DND-41 (cell line): Measurements from ENCODE around the gene TSC22D2.

Experiments used
- ATAC-seq: fragments of 200-7000 bp; cut with Tn5 transposase; 3 replicates; pipeline ENCODE4 v1.9.1; 2021; ENCODE audit warnings: low read depth; ENCODE audit not compliant: insufficient read depth
- DNase-seq: peaks from one replicate; pipeline ENCODE4 v3.0.0-alpha.2; 2020
- H2AFZ ChIP-seq: 2 replicates; pipeline ENCODE4 v1.6.0; 2012; ENCODE audit warnings: low read depth, low read length
- H3K27ac ChIP-seq: 2 replicates; pipeline ENCODE4 v1.5.1; 2012; ENCODE audit warnings: low read length, inconsistent platforms
- H3K27me3 ChIP-seq: fragments of 200-600 bp; sonication (generic); 2 replicates; pipeline ENCODE4 v1.6.0; 2012; ENCODE audit warnings: low read length, mild to moderate bottlenecking, inconsistent platforms; ENCODE audit not compliant: insufficient read depth, poor library complexity
- H3K36me3 ChIP-seq: 2 replicates; pipeline ENCODE4 v1.5.1; 2012; ENCODE audit warnings: low read length, inconsistent platforms; ENCODE audit not compliant: insufficient read depth
- H3K4me1 ChIP-seq: 2 replicates; pipeline ENCODE4 v1.5.1; 2012; ENCODE audit warnings: mild to moderate bottlenecking, low read length; ENCODE audit not compliant: insufficient read depth
- H3K4me2 ChIP-seq: 2 replicates; pipeline ENCODE4 v1.6.0; 2012; ENCODE audit warnings: mild to moderate bottlenecking, moderate library complexity, low read length, inconsistent platforms; ENCODE audit not compliant: insufficient read depth
- H3K4me3 ChIP-seq, 2 experiments: fragments of 200-600 bp in 1 of 2; shearing (Covaris generic) in 1 of 2; 2 replicates each; pipeline ENCODE4 v1.5.1; 2012 to 2016; ENCODE audit warnings: inconsistent platforms in 2 of 2, low read length in 2 of 2, mild to moderate bottlenecking in 2 of 2, low read depth in 1 of 2, moderate library complexity in 1 of 2
- H3K79me2 ChIP-seq: 2 replicates; pipeline ENCODE4 v1.6.0; 2012; ENCODE audit warnings: low read length, inconsistent platforms; ENCODE audit not compliant: insufficient read depth
- H3K9ac ChIP-seq: 2 replicates; pipeline ENCODE4 v1.6.0; 2012; ENCODE audit warnings: low read depth, mild to moderate bottlenecking, inconsistent platforms, low read length, moderate library complexity
- H3K9me3 ChIP-seq: 2 replicates; pipeline ENCODE4 v1.5.1; 2012; ENCODE audit warnings: low read length, moderate library complexity, mild to moderate bottlenecking, inconsistent platforms; ENCODE audit not compliant: insufficient read depth, severe bottlenecking
- H4K20me1 ChIP-seq: 2 replicates; pipeline ENCODE4 v1.6.0; 2012; ENCODE audit warnings: low read length; ENCODE audit not compliant: insufficient read depth
- EZH2 ChIP-seq: IDR thresholded peaks from 3 replicates; pipeline ENCODE4 v1.6.1; 2012; ENCODE audit warnings: borderline replicate concordance, low read depth, mild to moderate bottlenecking, moderate library complexity, low read length, inconsistent platforms; ENCODE audit not compliant: severe bottlenecking
- TF ChIP-seq, protein P1 (sequence below): IDR thresholded peaks from 2 replicates; pipeline ENCODE4 v1.5.1; 2012; ENCODE audit warnings: borderline replicate concordance, low read length, moderate library complexity, mild to moderate bottlenecking; ENCODE audit not compliant: poor library complexity, severe bottlenecking; ENCODE audit errors: extremely low read depth

Gene TSC22D2

DNA sequence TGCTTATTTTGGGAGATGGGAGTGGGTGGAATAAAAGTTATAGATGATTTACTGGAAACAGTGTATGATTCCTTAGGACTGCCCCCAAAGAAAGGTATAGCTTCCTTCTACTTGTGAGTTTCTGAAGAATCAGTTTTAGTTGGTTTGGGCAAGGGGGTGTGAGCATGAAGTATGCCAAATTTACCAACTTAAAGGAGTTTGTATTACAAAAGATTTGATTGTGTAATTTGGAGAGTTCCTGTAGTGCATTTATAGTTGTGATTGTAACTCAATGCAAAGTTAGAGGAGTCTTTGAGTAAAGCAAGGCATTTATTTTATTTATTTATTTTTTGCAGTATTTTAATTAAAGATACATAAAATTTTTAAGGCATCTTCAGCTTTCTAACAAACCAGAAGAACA, 42.8 kb downstream of the TSC22D2 start:
- peaks cover 6% of the 10 kb centered on the region for H3K79me2 ChIP-seq
- no peak overlapping the region for H3K9ac ChIP-seq
- no peaks in the 10 kb centered on the region for H3K27me3 ChIP-seq
- H3K36me3 ChIP-seq = no peaks in the 10 kb centered on the region
- ATAC-seq (no peak), DNase-seq (no peak)
- no peaks in the 10 kb centered on the region for H3K9me3 ChIP-seq
- TF ChIP-seq EZH2 = no peak
- TF ChIP-seq, protein P1, sequence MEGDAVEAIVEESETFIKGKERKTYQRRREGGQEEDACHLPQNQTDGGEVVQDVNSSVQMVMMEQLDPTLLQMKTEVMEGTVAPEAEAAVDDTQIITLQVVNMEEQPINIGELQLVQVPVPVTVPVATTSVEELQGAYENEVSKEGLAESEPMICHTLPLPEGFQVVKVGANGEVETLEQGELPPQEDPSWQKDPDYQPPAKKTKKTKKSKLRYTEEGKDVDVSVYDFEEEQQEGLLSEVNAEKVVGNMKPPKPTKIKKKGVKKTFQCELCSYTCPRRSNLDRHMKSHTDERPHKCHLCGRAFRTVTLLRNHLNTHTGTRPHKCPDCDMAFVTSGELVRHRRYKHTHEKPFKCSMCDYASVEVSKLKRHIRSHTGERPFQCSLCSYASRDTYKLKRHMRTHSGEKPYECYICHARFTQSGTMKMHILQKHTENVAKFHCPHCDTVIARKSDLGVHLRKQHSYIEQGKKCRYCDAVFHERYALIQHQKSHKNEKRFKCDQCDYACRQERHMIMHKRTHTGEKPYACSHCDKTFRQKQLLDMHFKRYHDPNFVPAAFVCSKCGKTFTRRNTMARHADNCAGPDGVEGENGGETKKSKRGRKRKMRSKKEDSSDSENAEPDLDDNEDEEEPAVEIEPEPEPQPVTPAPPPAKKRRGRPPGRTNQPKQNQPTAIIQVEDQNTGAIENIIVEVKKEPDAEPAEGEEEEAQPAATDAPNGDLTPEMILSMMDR = no peak
- no peak overlapping the region for H3K27ac ChIP-seq
- H4K20me1 ChIP-seq = peaks cover 10% of the 10 kb centered on the region; the same call in 1 of the 2 replicates
- H3K4me2 ChIP-seq = no peak overlapping the region
- no peak overlapping the region for H2AFZ ChIP-seq
- no peak overlapping the region for H3K4me3 ChIP-seq
- no peaks in the 10 kb centered on the region for H3K4me1 ChIP-seq

DNA sequence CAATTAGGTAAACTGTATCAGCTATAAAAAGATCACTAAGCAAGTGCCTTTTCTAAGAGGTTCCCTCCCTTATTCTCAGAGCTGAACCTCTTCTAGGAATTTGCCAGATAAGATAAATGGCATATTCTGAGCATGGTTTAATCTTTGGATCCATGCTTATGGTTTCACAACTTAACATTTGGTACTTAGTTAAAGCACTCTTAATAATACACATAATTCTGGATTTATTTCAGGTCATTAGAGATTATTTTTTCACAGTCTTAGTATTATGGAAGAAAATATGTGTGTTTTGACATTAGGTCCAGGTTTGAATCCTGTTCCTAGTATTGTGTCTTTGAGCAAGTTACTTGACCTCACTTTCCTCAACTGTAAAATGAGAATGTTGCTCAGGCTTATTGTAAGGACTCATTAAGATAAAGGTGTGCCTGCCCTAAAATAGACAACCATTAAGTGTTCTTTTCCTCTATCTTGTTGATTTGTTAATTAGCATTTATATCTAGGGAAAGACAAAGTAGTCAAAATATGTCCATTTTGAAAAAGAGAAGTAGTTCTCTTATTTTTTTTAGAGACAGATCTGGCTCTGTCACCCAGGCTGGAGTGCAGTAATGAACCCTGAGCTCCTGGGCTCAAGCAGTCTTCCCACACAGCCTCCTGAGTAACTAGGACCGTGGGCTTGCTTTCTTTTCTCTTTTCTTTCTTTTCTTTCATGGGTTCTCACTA, 43.4 kb downstream of the TSC22D2 start:
- peaks cover 6% of the 10 kb centered on the region for H3K79me2 ChIP-seq
- H3K4me3 ChIP-seq = no peak overlapping the region
- H3K9me3 ChIP-seq = no peaks in the 10 kb centered on the region
- no peak overlapping the region for H3K4me2 ChIP-seq
- peaks cover 10% of the 10 kb centered on the region; the same call in 1 of the 2 replicates for H4K20me1 ChIP-seq
- H3K27me3 ChIP-seq = no peaks in the 10 kb centered on the region
- ATAC-seq (no peak), DNase-seq (no peak)
- no peak overlapping the region for H3K9ac ChIP-seq
- no peak overlapping the region for H2AFZ ChIP-seq
- H3K36me3 ChIP-seq = no peaks in the 10 kb centered on the region
- H3K27ac ChIP-seq = no peak overlapping the region
- TF ChIP-seq, protein P1 = no peak
- no peak for TF ChIP-seq EZH2
- no peaks in the 10 kb centered on the region for H3K4me1 ChIP-seq

DNA sequence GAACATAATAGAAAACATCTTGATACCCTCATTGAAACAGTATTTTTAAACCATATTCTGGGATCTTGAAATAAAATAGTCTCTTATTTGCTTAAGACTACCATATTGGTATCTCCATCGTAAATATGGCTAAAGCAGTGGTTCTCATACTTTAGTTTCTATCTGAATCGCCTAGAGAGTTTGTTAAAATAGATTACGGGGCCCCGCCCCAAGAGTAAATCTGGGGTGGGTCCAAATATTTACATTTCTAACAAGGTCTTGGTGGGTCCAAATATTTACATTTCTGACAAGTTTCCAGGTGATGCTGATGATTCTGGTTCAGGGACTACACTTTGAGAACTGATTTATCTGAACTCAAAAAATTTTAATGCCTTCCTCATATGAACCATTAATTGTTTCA, 45.3 kb downstream of the TSC22D2 start:
- Histone ChIP-seq H3K4me2 (no peak overlapping the region), H3K36me3 (peaks cover 11% of the 10 kb centered on the region), H3K4me3 (no peak overlapping the region), H3K4me1 (no peaks in the 10 kb centered on the region), H4K20me1 (peaks cover 10% of the 10 kb centered on the region; the same call in 1 of the 2 replicates), H3K79me2 (peaks cover 4% of the 10 kb centered on the region; the same call in 1 of the 2 replicates), H3K27ac (no peak overlapping the region), H3K27me3 (no peaks in the 10 kb centered on the region), H2AFZ (no peak overlapping the region), H3K9ac (no peak overlapping the region), H3K9me3 (no peaks in the 10 kb centered on the region)
- TF ChIP-seq, protein P1 = no peak
- no peak for TF ChIP-seq EZH2
- ATAC-seq (no peak), DNase-seq (no peak)
